Hepatocyte (in vitro differentiated cells): ENCODE results near the gene GAL3ST2.

ENCODE experiments used
- EZH2 ChIP-seq: fragments of 200-600 bp; sonication (generic); IDR thresholded peaks from 2 replicates; pipeline ENCODE4 v1.6.1; 2016; ENCODE audit warnings: antibody characterized with exemption, mild to moderate bottlenecking, borderline replicate concordance
- EZH2phosphoT487 ChIP-seq: fragments of 200-600 bp; sonication (generic); IDR thresholded peaks from one replicate; pipeline ENCODE4 v1.6.1; 2018; ENCODE audit warnings: antibody characterized with exemption, mild to moderate bottlenecking, low read depth, moderate library complexity; ENCODE audit not compliant: unreplicated experiment, severe bottlenecking
- TF ChIP-seq, protein P1 (sequence below): fragments of 200-600 bp; sonication (generic); IDR thresholded peaks from 2 replicates; pipeline ENCODE4 v1.5.1; 2016; ENCODE audit warnings: antibody characterized with exemption, mild to moderate bottlenecking; ENCODE audit not compliant: poor library complexity

GRCh38 chr2:241741016-241741415 lies 35.6 kb upstream of the GAL3ST2 start:
- TF ChIP-seq EZH2 (no peak), EZH2phosphoT487 (no peak)
- TF ChIP-seq, protein P1, sequence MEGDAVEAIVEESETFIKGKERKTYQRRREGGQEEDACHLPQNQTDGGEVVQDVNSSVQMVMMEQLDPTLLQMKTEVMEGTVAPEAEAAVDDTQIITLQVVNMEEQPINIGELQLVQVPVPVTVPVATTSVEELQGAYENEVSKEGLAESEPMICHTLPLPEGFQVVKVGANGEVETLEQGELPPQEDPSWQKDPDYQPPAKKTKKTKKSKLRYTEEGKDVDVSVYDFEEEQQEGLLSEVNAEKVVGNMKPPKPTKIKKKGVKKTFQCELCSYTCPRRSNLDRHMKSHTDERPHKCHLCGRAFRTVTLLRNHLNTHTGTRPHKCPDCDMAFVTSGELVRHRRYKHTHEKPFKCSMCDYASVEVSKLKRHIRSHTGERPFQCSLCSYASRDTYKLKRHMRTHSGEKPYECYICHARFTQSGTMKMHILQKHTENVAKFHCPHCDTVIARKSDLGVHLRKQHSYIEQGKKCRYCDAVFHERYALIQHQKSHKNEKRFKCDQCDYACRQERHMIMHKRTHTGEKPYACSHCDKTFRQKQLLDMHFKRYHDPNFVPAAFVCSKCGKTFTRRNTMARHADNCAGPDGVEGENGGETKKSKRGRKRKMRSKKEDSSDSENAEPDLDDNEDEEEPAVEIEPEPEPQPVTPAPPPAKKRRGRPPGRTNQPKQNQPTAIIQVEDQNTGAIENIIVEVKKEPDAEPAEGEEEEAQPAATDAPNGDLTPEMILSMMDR, result no peak
